Keratinocyte (primary cell): Measurements from ENCODE around the gene CDK15. TPM values are rescaled to one million over a fixed set of nuclear protein-coding genes. Genes with fewer than 3 reads are reported as not detected.

Experiments used
- DNase-seq: peaks from one replicate; pipeline ENCODE4 v3.0.0-alpha.2; 2011; ENCODE audit warnings: low read depth, missing footprints, low spot score
- FAIRE-seq: peaks from 2 replicates; lab custom pipeline; 2011; peaks lifted over from hg19 to GRCh38; lab: Jason Lieb, UNC
- H2AFZ ChIP-seq: 2 replicates; pipeline ENCODE4 v1.6.0; 2012; ENCODE audit warnings: low read length, control low read depth, inconsistent platforms; ENCODE audit not compliant: control insufficient read depth
- H3K27ac ChIP-seq: 2 replicates; pipeline ENCODE4 v1.5.1; 2011; ENCODE audit warnings: low read length; ENCODE audit not compliant: control insufficient read depth, insufficient read depth
- H3K27me3 ChIP-seq: 3 replicates; pipeline ENCODE4 v1.6.0; 2011; ENCODE audit warnings: low read length; ENCODE audit not compliant: control insufficient read depth, insufficient read depth; ENCODE audit errors: extremely low read depth
- H3K36me3 ChIP-seq, 2 experiments: 2 replicates in 1 of 2; 3 replicates in 1 of 2; pipeline ENCODE4 v1.5.1; 2011; ENCODE audit warnings: low read length in 2 of 2, mild to moderate bottlenecking in 1 of 2; ENCODE audit not compliant: control insufficient read depth in 2 of 2, insufficient read depth in 2 of 2; ENCODE audit errors: extremely low read depth in 1 of 2
- H3K4me1 ChIP-seq: 3 replicates; pipeline ENCODE4 v1.5.1; 2011; ENCODE audit warnings: low read length; ENCODE audit not compliant: control insufficient read depth, insufficient read depth; ENCODE audit errors: extremely low read depth
- H3K4me2 ChIP-seq: 3 replicates; pipeline ENCODE4 v1.6.0; 2011; ENCODE audit warnings: low read depth, low read length; ENCODE audit not compliant: control insufficient read depth, insufficient read depth; ENCODE audit errors: extremely low read depth
- H3K4me3 ChIP-seq, 3 experiments: fragments of 200-600 bp in 1 of 3; sonication (generic) in 1 of 3; 2 replicates in 2 of 3; 3 replicates in 1 of 3; pipeline ENCODE4 v1.5.1; 2011 to 2016; ENCODE audit warnings: low read length in 3 of 3, mild to moderate bottlenecking in 3 of 3, control low read depth in 2 of 3, inconsistent platforms in 1 of 3, low read depth in 1 of 3, mixed read lengths in 1 of 3, mixed run types in 1 of 3, moderate library complexity in 1 of 3; ENCODE audit not compliant: control insufficient read depth in 2 of 3, insufficient read depth in 2 of 3; ENCODE audit errors: extremely low read depth in 1 of 3
- H3K79me2 ChIP-seq: 2 replicates; pipeline ENCODE4 v1.6.0; 2012; ENCODE audit warnings: low read length; ENCODE audit not compliant: control insufficient read depth, insufficient read depth
- H3K9ac ChIP-seq: 3 replicates; pipeline ENCODE4 v1.6.0; 2011; ENCODE audit warnings: low read length; ENCODE audit not compliant: control insufficient read depth, insufficient read depth; ENCODE audit errors: extremely low read depth
- H3K9me1 ChIP-seq: 3 replicates; pipeline ENCODE4 v1.6.0; 2011; ENCODE audit warnings: low read length; ENCODE audit not compliant: control insufficient read depth, insufficient read depth; ENCODE audit errors: extremely low read depth
- H3K9me3 ChIP-seq: 2 replicates; pipeline ENCODE4 v1.5.1; 2012; ENCODE audit warnings: low read depth, low read length; ENCODE audit not compliant: control insufficient read depth
- H4K20me1 ChIP-seq: 3 replicates; pipeline ENCODE4 v1.6.0; 2011; ENCODE audit warnings: low read length; ENCODE audit not compliant: control insufficient read depth, insufficient read depth; ENCODE audit errors: extremely low read depth
- CTCF ChIP-seq, 3 experiments: IDR thresholded peaks in 1 of 3; conservative IDR thresholded peaks in 1 of 3; optimal IDR thresholded peaks in 1 of 3; 2 replicates in 2 of 3; 3 replicates in 1 of 3; pipeline versions ENCODE3 to v1.5.1; 2011; ENCODE audit warnings: low read length in 3 of 3, mild to moderate bottlenecking in 3 of 3, moderate library complexity in 2 of 3, control low read depth in 1 of 3, inconsistent platforms in 1 of 3; ENCODE audit not compliant: insufficient read depth in 2 of 3; ENCODE audit errors: extremely low read depth in 1 of 3
- EZH2 ChIP-seq: IDR thresholded peaks from one replicate; pipeline ENCODE4 v1.6.1; 2012; ENCODE audit warnings: inconsistent platforms, mild to moderate bottlenecking, low read length, moderate library complexity
- dilution Hi-C: fragments of 300-500 bp; cut with MboI; formaldehyde crosslinking; loops from one replicate; pipeline ENCODE4 v1.7.0; 2020; ENCODE audit warnings: low sequenced_read_pairs; ENCODE audit not compliant: extremely low pct_ligation_motif_present
- polyA plus RNA-seq, 5 experiments: library from polyadenylated mRNA; depleted of rRNA in 3 of 5; stranded (reverse) in 3 of 5; stranded (forward) in 1 of 5; unstranded in 1 of 5; fragments of >200 nt; gene quantifications; 1 replicate in 1 of 5; 2 replicates in 3 of 5; 3 replicates in 1 of 5; pipeline versions ENCODE4 v1.2.1 to v1.2.3, GENCODE V29; 2011 to 2012; ENCODE audit warnings: missing spikeins in 2 of 5, low read depth in 1 of 5, low replicate concordance in 1 of 5

Gene CDK15
- polyA plus RNA-seq, 1 donor (not counting 4 experiments of a cell fraction or from before 2014, with no cell fraction given): 0.96 TPM

- H3K9me3 ChIP-seq: no peaks in the 10 kb centered on the region
- H3K79me2 ChIP-seq: no peaks in the 10 kb centered on the region
- no peak overlapping the region for H3K27ac ChIP-seq
- H3K9ac ChIP-seq: no peak overlapping the region
- dilution Hi-C loops: no loop called here
- FAIRE-seq: no peak
- TF ChIP-seq EZH2 (no peak), CTCF (optimal IDR thresholded peaks at IDR 0.05 in 1 of 3, IDR thresholded peaks at IDR 0.05 in 1 of 3, conservative IDR thresholded peaks at IDR 0.05 in 1 of 3; ENCODE audit: extremely low read depth in 1 of 3, insufficient read depth in 2 of 3, low read length in 3 of 3) (no peak)
- H3K27me3 ChIP-seq: no peaks in the 10 kb centered on the region
- H2AFZ ChIP-seq: no peak overlapping the region
- no peaks in the 10 kb centered on the region for H3K36me3 ChIP-seq
- H3K9me1 ChIP-seq: no peaks in the 10 kb centered on the region
- no peaks in the 10 kb centered on the region for H4K20me1 ChIP-seq
- H3K4me3 ChIP-seq: no peak overlapping the region
- peaks cover 9% of the 10 kb centered on the region for H3K4me1 ChIP-seq
- H3K4me2 ChIP-seq: no peak overlapping the region
- no peak for DNase-seq
Measured at GRCh38 chr2:201831469-201831868, 25.1 kb downstream of the CDK15 start.

- no peaks in the 10 kb centered on the region for H3K9me3 ChIP-seq
- dilution Hi-C loops: no loop called here
Measured at GRCh38 chr2:201833781-201834180, 27.4 kb downstream of the CDK15 start.

More at GRCh38 chr2:201833781-201834180, 27.4 kb downstream of the CDK15 start:
- no peaks in the 10 kb centered on the region for H3K9me1 ChIP-seq
- no peak for TF ChIP-seq CTCF (optimal IDR thresholded peaks at IDR 0.05 in 1 of 3, IDR thresholded peaks at IDR 0.05 in 1 of 3, conservative IDR thresholded peaks at IDR 0.05 in 1 of 3; ENCODE audit: extremely low read depth in 1 of 3, insufficient read depth in 2 of 3, low read length in 3 of 3)
- TF ChIP-seq EZH2: no peak
- H3K79me2 ChIP-seq: no peaks in the 10 kb centered on the region
- no peak for DNase-seq
- H3K36me3 ChIP-seq: no peaks in the 10 kb centered on the region
- H4K20me1 ChIP-seq: no peaks in the 10 kb centered on the region
- H3K4me1 ChIP-seq: peaks cover 5% of the 10 kb centered on the region
- H3K9ac ChIP-seq: no peak overlapping the region
- no peak overlapping the region for H3K27ac ChIP-seq
- H3K27me3 ChIP-seq: no peaks in the 10 kb centered on the region
- no peak overlapping the region for H3K4me3 ChIP-seq
- H3K4me2 ChIP-seq: no peak overlapping the region
- H2AFZ ChIP-seq: peak overlapping the region; percentile 25
- FAIRE-seq: no peak
